ENCODE measurements around the gene KNDC1. TPM values are rescaled to one million over a fixed set of nuclear protein-coding genes. Genes with fewer than 3 reads are reported as not detected.
A peak's percentile ranks its signal among the peaks of the same experiment; 100 is the strongest.

The KNDC1 gene
- total RNA-seq, 1 donor = 5.6 TPM

- DNase-seq (ENCODE audit: low read depth) = no peak
- no peak for TF ChIP-seq CTCF (IDR thresholded peaks at IDR 0.05; ENCODE audit: insufficient read depth, low read depth, low read length)
- H3K4me3 ChIP-seq (ENCODE audit: low read depth, low read length) = no peak overlapping the region
Observed at GRCh38 chr10:133273534-133274143, 113.6 kb downstream of the KNDC1 start.

- TF ChIP-seq CTCF (IDR thresholded peaks at IDR 0.05; ENCODE audit: insufficient read depth, low read depth, low read length) = no peak
- DNase-seq (ENCODE audit: low read depth) = no peak
- no peak overlapping the region for H3K4me3 ChIP-seq (ENCODE audit: low read depth, low read length)
Observed at GRCh38 chr10:133274751-133275683, 115.0 kb downstream of the KNDC1 start.

GRCh38 chr10:133275684-133276092, 115.7 kb downstream of the KNDC1 start:
- H3K4me3 ChIP-seq (ENCODE audit: low read depth, low read length) = no peak overlapping the region
- TF ChIP-seq CTCF (IDR thresholded peaks at IDR 0.05; ENCODE audit: insufficient read depth, low read depth, low read length) = no peak
- peak; percentile 7 for DNase-seq (ENCODE audit: low read depth)

Other genes with a start within 250 kb of the KNDC1 start
- under 0.01 and 0.32 TPM in 2 replicates for gene CFAP46, start 217.6 kb upstream of the KNDC1 start, total RNA-seq
- not detected in 2 replicates for gene ADGRA1, start 72.3 kb upstream of the KNDC1 start, total RNA-seq
- gene UTF1, start 70.0 kb downstream of the KNDC1 start, total RNA-seq = not detected in 2 replicates
- gene VENTX, start 77.6 kb downstream of the KNDC1 start, total RNA-seq = not detected in 2 replicates
- 2.3 and 7.8 TPM in 2 replicates for gene ADAM8, start 116.6 kb downstream of the KNDC1 start, total RNA-seq
- gene TUBGCP2, start 148.7 kb downstream of the KNDC1 start, total RNA-seq = 56.7 and 66.9 TPM in 2 replicates
- 21.2 and 27.1 TPM in 2 replicates for gene ZNF511, start 148.7 kb downstream of the KNDC1 start, total RNA-seq
- not detected in 2 replicates for gene CALY, start 176.7 kb downstream of the KNDC1 start, total RNA-seq
- gene PRAP1, start 187.2 kb downstream of the KNDC1 start, total RNA-seq = not detected in 2 replicates
- gene FUOM, start 197.8 kb downstream of the KNDC1 start, total RNA-seq = 7.3 and 13.2 TPM in 2 replicates
- 50.3 and 59.6 TPM in 2 replicates for gene ECHS1, start 213.1 kb downstream of the KNDC1 start, total RNA-seq
- 6.4 and 7.8 TPM in 2 replicates for gene PAOX, start 219.0 kb downstream of the KNDC1 start, total RNA-seq
- 22.5 and 35.4 TPM in 2 replicates for gene MTG1, start 233.9 kb downstream of the KNDC1 start, total RNA-seq